DOHH2 (cell line): ENCODE data around the gene ATAD2B.

Experiments used
- CTCF ChIP-seq: fragments of 200-600 bp; sonication (generic); IDR thresholded peaks from one replicate; pipeline ENCODE4 v1.5.1; 2014; ENCODE audit warnings: antibody characterized with exemption, mild to moderate bottlenecking, low read depth, low read length; ENCODE audit not compliant: poor library complexity, severe bottlenecking
- EZH2phosphoT487 ChIP-seq: fragments of 200-600 bp; sonication (generic); IDR thresholded peaks from 2 replicates; pipeline ENCODE4 v1.6.1; 2017; ENCODE audit warnings: borderline replicate concordance, mild to moderate bottlenecking, antibody characterized with exemption, low read length, moderate library complexity, mixed read lengths

DNA sequence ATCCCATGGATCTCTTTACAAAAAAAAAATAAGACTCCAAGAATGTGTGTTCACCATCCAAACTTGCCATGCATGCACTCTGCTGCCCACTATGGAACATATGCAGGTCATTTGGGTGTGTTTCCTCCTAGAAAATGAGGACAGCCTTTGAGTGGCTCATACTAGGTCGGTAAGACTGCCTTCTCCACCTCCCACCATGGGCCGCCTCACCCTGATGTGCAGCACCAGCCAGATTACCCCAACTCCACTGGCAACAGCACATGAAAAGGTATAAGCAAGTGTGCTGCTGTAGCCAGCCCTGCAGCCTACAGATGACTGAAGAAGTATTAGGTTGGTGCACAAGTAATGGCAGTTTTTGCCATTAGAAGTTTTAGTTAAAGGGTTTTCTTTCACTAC, 214.2 kb downstream of the ATAD2B start:
- TF ChIP-seq CTCF (no peak), EZH2phosphoT487 (no peak)
